GM12878 (cell line): ENCODE data around the gene IMMP2L. TPM values are rescaled to one million over a fixed set of nuclear protein-coding genes. Genes with fewer than 3 reads are reported as not detected.

Experiments
- ATAC-seq: fragments of 200-7000 bp; cut with Tn5 transposase; 3 replicates; pipeline ENCODE4 v1.9.1; 2020; ENCODE audit warnings: mild to moderate bottlenecking, moderate library complexity
- BruUV-seq: library from RNA; stranded (reverse); fragments of 400-500 nt; replicated peaks from 2 replicates; lab custom pipeline; 2021; lab: Mats Ljungman, UMichigan
- CTCF ChIA-PET: fragments of 300-600 bp; sonication (Branson Sonifier 250); formaldehyde crosslinking; extraction: SDS; loops from one replicate; lab custom pipeline; 2021; ENCODE audit warnings: inconsistent platforms; lab: Yijun Ruan, JAX
- POLR2A ChIA-PET: fragments of 350-600 bp; formaldehyde crosslinking; extraction: SDS; loops from one replicate; lab custom pipeline; 2021; ENCODE audit warnings: inconsistent platforms; lab: Charles Lee
- RAD21 ChIA-PET: fragments of 300-600 bp; sonication (Branson Sonifier 250); formaldehyde crosslinking; loops from one replicate; lab custom pipeline; 2023; ENCODE audit warnings: antibody characterized with exemption; ENCODE audit not compliant: unreplicated experiment; lab: Charles Lee
- SMC1A ChIA-PET: fragments of 300-600 bp; sonication (Branson Sonifier 250); formaldehyde crosslinking; loops from one replicate; lab custom pipeline; 2023; ENCODE audit not compliant: unreplicated experiment, uncharacterized antibody; lab: Charles Lee
- DNase-seq: peaks from one replicate; pipeline ENCODE4 v3.0.0-alpha.2; 2011; ENCODE audit warnings: low read depth, low spot score
- FAIRE-seq: peaks from 3 replicates; lab custom pipeline; 2011; peaks lifted over from hg19 to GRCh38; lab: Jason Lieb, UNC
- H2AFZ ChIP-seq: 2 replicates; pipeline ENCODE4 v1.6.0; 2011; ENCODE audit warnings: low read depth, low read length, control low read depth; ENCODE audit not compliant: control insufficient read depth
- H3K27ac ChIP-seq: 2 replicates; pipeline ENCODE4 v1.5.1; 2011; ENCODE audit warnings: control low read depth; ENCODE audit not compliant: control insufficient read depth, insufficient read depth
- H3K27me3 ChIP-seq, 2 experiments: replicated peaks in 1 of 2; 2 replicates each; pipeline versions ENCODE4 v1.6.0 to v1.6.1; 2011; ENCODE audit warnings: low read length in 1 of 2; ENCODE audit not compliant: control insufficient read depth in 2 of 2, insufficient read depth in 2 of 2
- H3K36me3 ChIP-seq, 2 experiments: 2 replicates each; pipeline ENCODE4 v1.5.1; 2011; ENCODE audit warnings: low read length in 1 of 2; ENCODE audit not compliant: control insufficient read depth in 2 of 2, insufficient read depth in 2 of 2
- H3K4me1 ChIP-seq: 2 replicates; pipeline ENCODE4 v1.6.1; 2011; ENCODE audit warnings: mild to moderate bottlenecking, low read length, moderate library complexity, mixed read lengths; ENCODE audit not compliant: control insufficient read depth, insufficient read depth
- H3K4me2 ChIP-seq: 2 replicates; pipeline ENCODE4 v1.6.0; 2011; ENCODE audit warnings: control low read depth; ENCODE audit not compliant: control insufficient read depth, insufficient read depth
- H3K4me3 ChIP-seq: fragments of 200-600 bp; sonication (generic); 2 replicates; pipeline ENCODE4 v1.5.1; 2016
- H3K79me2 ChIP-seq: 2 replicates; pipeline ENCODE4 v1.6.0; 2011; ENCODE audit warnings: low read length; ENCODE audit not compliant: control insufficient read depth, insufficient read depth
- H3K9ac ChIP-seq: 2 replicates; pipeline ENCODE4 v1.8.0; 2011; ENCODE audit warnings: low read length, control low read depth, mixed read lengths; ENCODE audit not compliant: control insufficient read depth, insufficient read depth
- H3K9me3 ChIP-seq: replicated peaks from 3 replicates; pipeline ENCODE4 v1.5.1; 2011; ENCODE audit warnings: mild to moderate bottlenecking, low read length; ENCODE audit not compliant: control insufficient read depth, insufficient read depth
- H4K20me1 ChIP-seq: 2 replicates; pipeline ENCODE4 v1.6.0; 2011; ENCODE audit not compliant: control insufficient read depth, insufficient read depth
- BACH1 ChIP-seq: fragments of 450-650 bp; IDR thresholded peaks from 2 replicates; pipeline ENCODE4 v1.6.1; 2017; ENCODE audit warnings: mild to moderate bottlenecking, borderline replicate concordance
- CHD1 ChIP-seq: IDR thresholded peaks from 2 replicates; pipeline ENCODE4 v1.6.1; 2012; ENCODE audit warnings: low read depth, low read length, improper control_type of control experiment
- DPF2 ChIP-seq: fragments of 450-650 bp; IDR thresholded peaks from 2 replicates; pipeline ENCODE4 v1.6.1; 2017; ENCODE audit warnings: mild to moderate bottlenecking
- EED ChIP-seq: sonication (generic); IDR thresholded peaks from 2 replicates; pipeline ENCODE4 v1.6.1; 2016; ENCODE audit warnings: antibody characterized with exemption, low read depth
- ESRRA ChIP-seq: IDR thresholded peaks from 2 replicates; pipeline ENCODE4 v1.6.1; 2012; ENCODE audit warnings: mild to moderate bottlenecking, low read length, improper control_type of control experiment
- LARP7 ChIP-seq: fragments of 450-650 bp; IDR thresholded peaks from 2 replicates; pipeline ENCODE4 v1.6.1; 2017; ENCODE audit warnings: mild to moderate bottlenecking
- RB1 ChIP-seq: fragments of 450-650 bp; formaldehyde crosslinking; IDR thresholded peaks from 2 replicates; pipeline ENCODE4 v1.6.1; 2017; ENCODE audit warnings: mild to moderate bottlenecking, borderline replicate concordance
- REST ChIP-seq: IDR thresholded peaks from 2 replicates; pipeline ENCODE4 v1.6.1; 2012; ENCODE audit warnings: mild to moderate bottlenecking, low read depth, low read length
- SIN3A ChIP-seq: IDR thresholded peaks from 2 replicates; pipeline ENCODE4 v1.6.1; 2012; ENCODE audit warnings: low read depth, low read length, improper control_type of control experiment
- SMAD5 ChIP-seq: IDR thresholded peaks from 2 replicates; pipeline ENCODE4 v1.6.1; 2016; ENCODE audit warnings: antibody characterized with exemption, low read depth
- SREBF1 ChIP-seq: IDR thresholded peaks from 2 replicates; pipeline ENCODE4 v1.6.1; 2012; ENCODE audit warnings: mild to moderate bottlenecking, low read length
- TAF1 ChIP-seq: IDR thresholded peaks from 2 replicates; pipeline ENCODE4 v1.6.1; 2011; ENCODE audit warnings: mild to moderate bottlenecking, low read depth, low read length, borderline replicate concordance
- USF1 ChIP-seq: IDR thresholded peaks from 2 replicates; pipeline ENCODE4 v1.6.1; 2011; ENCODE audit warnings: borderline replicate concordance, low read depth, mild to moderate bottlenecking, moderate library complexity, mixed read lengths, low read length; ENCODE audit not compliant: insufficient read depth; ENCODE audit errors: extremely low read length
- ZNF274 ChIP-seq: IDR thresholded peaks from one replicate; pipeline ENCODE4 v1.8.0; 2011; ENCODE audit not compliant: insufficient read length, insufficient read depth
- WGBS: methylation state at CpG from one replicate; pipeline ENCODE4 v1.1.6; 2016; ENCODE audit warnings: low lambda C conversion rate; ENCODE audit not compliant: insufficient replicate concordance, insufficient coverage; ENCODE audit errors: missing lambda C conversion rate; 5-methylcytosine and 5-hydroxymethylcytosine counted together
- in situ Hi-C: fragments of 300-500 bp; cut with MboI; formaldehyde crosslinking; loops from 9 replicates; pipeline ENCODE4 v1.14.3; 2018; ENCODE audit warnings: mixed read lengths
- intact Hi-C: fragments of 100-400 bp; cut with micrococcal nuclease; formaldehyde crosslinking; loops from one replicate; pipeline ENCODE4 v1.14.2; 2022; ENCODE audit not compliant: unreplicated experiment
- polyA plus RNA-seq, 11 experiments: library from polyadenylated mRNA; depleted of rRNA in 4 of 11; unstranded in 6 of 11; stranded (reverse) in 5 of 11; fragments of >200 nt; fragmentation: Nextera tagmentation in 4 of 11; fragmentation: Illumina TruSeq in 1 of 11; extraction: Ambion mirVana in 4 of 11; extraction: Trizol in 1 of 11; gene quantifications; 1 replicate in 1 of 11; 2 replicates in 10 of 11; pipeline versions ENCODE4 v1.2.1 to v1.2.3, GENCODE V29; 2011 to 2016; ENCODE audit warnings: inconsistent platforms in 2 of 11, missing spikeins in 2 of 11, low read depth in 1 of 11
- total RNA-seq, 4 experiments: library from RNA; depleted of rRNA in 3 of 4; stranded (reverse); fragments of >200 nt in 3 of 4; fragmentation: Illumina TruSeq in 1 of 4; extraction: Trizol in 1 of 4; gene quantifications; 2 replicates each; pipeline versions ENCODE4 v1.2.1 to v1.2.3, GENCODE V29; 2013 to 2021

The IMMP2L gene
- total and polyA plus RNA-seq, 10 of the 15 experiments (the other 5 are each of a cell fraction or from before 2014, with no cell fraction given), result 12.6 to 46.3 (median 19.6) TPM

- no peaks in the 10 kb centered on the region; the same call in 1 of the 3 replicates for H3K9me3 ChIP-seq
- H4K20me1 ChIP-seq, result no peaks in the 10 kb centered on the region
- H3K27ac ChIP-seq, result no peak overlapping the region
- FAIRE-seq (no peak), DNase-seq (no peak), ATAC-seq (no peak)
- TF ChIP-seq SREBF1, result no peak
- TF ChIP-seq LARP7, result no peak
- no peak for TF ChIP-seq DPF2
- TF ChIP-seq ZNF274, result no peak
- TF ChIP-seq RB1, result no peak
- TF ChIP-seq BACH1, result no peak
- TF ChIP-seq EED, result no peak
- TF ChIP-seq TAF1, result no peak
- H3K27me3 ChIP-seq, result no peaks in the 10 kb centered on the region
- SMC1A ChIA-PET, result no interaction called here
- RAD21 ChIA-PET, result no interaction called here
- H3K79me2 ChIP-seq, result no peaks in the 10 kb centered on the region
- in situ Hi-C loops, result no loop called here
- no TSS peak for BruUV-seq
- H3K4me2 ChIP-seq, result no peak overlapping the region
- intact Hi-C loops, result no loop called here
- 100% methylated on average over 2 of the region's 2 CpGs for WGBS
- CTCF ChIA-PET, result no interaction called here
- POLR2A ChIA-PET, result interaction anchor here (0.7 kb wide), 1 partner anchor 279 kb away, joined by 5 read pairs; no protein-coding TSS in a partner anchor
- H3K4me3 ChIP-seq, result no peak overlapping the region
- no peak overlapping the region for H3K9ac ChIP-seq
- no peaks in the 10 kb centered on the region for H3K4me1 ChIP-seq
- no peaks in the 10 kb centered on the region for H3K36me3 ChIP-seq
- no peak overlapping the region for H2AFZ ChIP-seq
Measured at GRCh38 chr7:111388016-111388415, 174.3 kb downstream of the IMMP2L start.

DNA sequence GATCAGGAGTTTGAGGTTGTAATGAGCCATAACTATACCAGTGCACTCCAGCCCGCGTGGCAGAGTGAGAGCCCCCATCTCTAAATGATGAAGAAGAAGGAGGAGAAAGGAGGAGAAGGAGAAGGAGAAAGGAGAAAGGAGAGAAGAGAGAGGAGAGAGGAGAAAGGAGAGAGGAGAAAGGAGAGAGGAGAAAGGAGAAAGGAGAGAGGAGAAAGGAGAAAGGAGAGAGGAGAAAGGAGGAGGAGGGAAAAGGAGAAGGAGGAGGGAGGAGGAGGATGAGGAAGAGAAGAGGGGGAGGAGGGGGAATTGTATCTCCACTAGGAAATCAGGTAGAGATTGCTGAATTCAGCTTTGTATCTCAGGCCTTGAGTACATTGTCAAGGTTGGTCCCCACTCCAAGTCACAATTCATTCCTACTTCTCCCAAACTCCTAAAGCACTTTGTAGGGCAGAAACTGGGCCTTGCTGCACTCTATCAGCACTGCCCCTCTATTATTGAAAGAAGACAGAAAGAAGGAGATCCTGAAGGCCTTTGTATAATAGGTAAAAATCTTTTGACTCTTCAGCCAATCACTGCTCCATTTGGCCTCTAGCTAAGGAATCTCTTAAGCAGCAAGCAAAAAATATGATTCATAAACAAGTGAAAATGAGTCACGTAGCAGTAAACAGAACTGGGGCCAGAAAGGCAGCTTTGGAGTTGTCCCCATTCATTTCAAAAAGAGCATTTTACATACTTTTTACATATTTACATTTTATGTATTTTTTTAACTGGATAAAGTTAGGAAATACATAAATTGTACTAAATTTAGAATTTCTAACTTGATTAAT is 178.0 kb downstream of the IMMP2L start:
- Histone ChIP-seq H3K9ac (no peak overlapping the region), H3K4me3 (no peak overlapping the region), H3K9me3 (no peaks in the 10 kb centered on the region), H3K79me2 (no peaks in the 10 kb centered on the region)
- CTCF ChIA-PET, result no interaction called here
- no TSS peak for BruUV-seq
- POLR2A ChIA-PET, result no interaction called here
- intact Hi-C loops, result no loop called here
- RAD21 ChIA-PET, result no interaction called here
- TF ChIP-seq CHD1 (no peak), REST (no peak), USF1 (no peak), SIN3A (no peak), SMAD5 (no peak), ESRRA (no peak)
- TF ChIP-seq, all 136 proteins: peak for 0
- Histone ChIP-seq H2AFZ (no peak overlapping the region), H3K4me1 (no peaks in the 10 kb centered on the region), H3K27ac (no peak overlapping the region), H3K27me3 (no peaks in the 10 kb centered on the region), H3K4me2 (no peak overlapping the region), H4K20me1 (no peaks in the 10 kb centered on the region), H3K36me3 (no peaks in the 10 kb centered on the region)
- WGBS, result 89% methylated on average over 3 of the region's 3 CpGs
- SMC1A ChIA-PET, result no interaction called here
- ATAC-seq, result no peak
- in situ Hi-C loops, result no loop called here
- no peak for DNase-seq
- FAIRE-seq, result no peak
